ENCODE measurements around the gene DGKE. TPM values are rescaled to one million over a fixed set of nuclear protein-coding genes. Genes with fewer than 3 reads are reported as not detected.

DGKE gene
- total and polyA plus RNA-seq, 8 donors: 7.3 to 14.7 (median 12.9) TPM

- H3K9me3 ChIP-seq: no peaks in the 10 kb centered on the region
- peaks cover 0 to 43% of the 10 kb centered on the region in 2 donors for H3K4me1 ChIP-seq
- H3K36me3 ChIP-seq: peaks cover 0 to 6% of the 10 kb centered on the region in 2 donors
- intact Hi-C loops (cut with DNase I): no loop called here
- peaks cover 0 to 11% of the 10 kb centered on the region in 2 donors for H3K27me3 ChIP-seq
- TF ChIP-seq CTCF (IDR thresholded peaks at IDR 0.05): no peak
- no peak overlapping the region for H3K4me3 ChIP-seq
- H3K27ac ChIP-seq: no peak overlapping the region
- ATAC-seq: no peak
- DNase-seq: no peak
Measured at GRCh38 chr17:56838687-56839086, 4.7 kb downstream of the DGKE start.

GRCh38 chr17:56842577-56842976 lies 8.6 kb downstream of the DGKE start:
- DNase-seq (no peak), ATAC-seq (no peak)
- peaks cover 0 to 13% of the 10 kb centered on the region in 2 donors for H3K4me1 ChIP-seq
- peaks cover 0 to 6% of the 10 kb centered on the region in 2 donors for H3K36me3 ChIP-seq
- no peak overlapping the region for H3K4me3 ChIP-seq
- H3K9me3 ChIP-seq: no peaks in the 10 kb centered on the region
- TF ChIP-seq CTCF (IDR thresholded peaks at IDR 0.05): no peak
- intact Hi-C loops (cut with DNase I): no loop called here
- no peaks in the 10 kb centered on the region for H3K27me3 ChIP-seq
- H3K27ac ChIP-seq: no peak overlapping the region

GRCh38 chr17:56845934-56846333 lies 12.0 kb downstream of the DGKE start:
- H3K9me3 ChIP-seq: no peaks in the 10 kb centered on the region
- TF ChIP-seq CTCF (IDR thresholded peaks at IDR 0.05): no peak
- no peak for ATAC-seq
- intact Hi-C loops (cut with DNase I): no loop called here
- peaks cover 0 to 8% of the 10 kb centered on the region in 2 donors for H3K36me3 ChIP-seq
- no peak overlapping the region for H3K4me3 ChIP-seq
- peaks cover 0 to 10% of the 10 kb centered on the region in 2 donors for H3K4me1 ChIP-seq
- H3K27me3 ChIP-seq: no peaks in the 10 kb centered on the region
- no peak for DNase-seq
- H3K27ac ChIP-seq: no peak overlapping the region

- no peak for TF ChIP-seq CTCF (IDR thresholded peaks at IDR 0.05)
Measured at GRCh38 chr17:56847106-56847505, 13.2 kb downstream of the DGKE start.

GRCh38 chr17:56849131-56849530 lies 15.2 kb downstream of the DGKE start:
- H3K4me3 ChIP-seq: no peak overlapping the region
- H3K27ac ChIP-seq: no peak overlapping the region
- intact Hi-C loops (cut with DNase I): no loop called here
- ATAC-seq (no peak), DNase-seq (no peak)
- H3K36me3 ChIP-seq: peaks cover 0 to 8% of the 10 kb centered on the region in 2 donors
- H3K27me3 ChIP-seq: no peaks in the 10 kb centered on the region
- TF ChIP-seq CTCF (IDR thresholded peaks at IDR 0.05): no peak
- H3K4me1 ChIP-seq: no peaks in the 10 kb centered on the region
- no peaks in the 10 kb centered on the region for H3K9me3 ChIP-seq

More at GRCh38 chr17:56847106-56847505, 13.2 kb downstream of the DGKE start:
- Histone ChIP-seq H3K27ac (no peak overlapping the region), H3K36me3 (peaks cover 0 to 8% of the 10 kb centered on the region in 2 donors), H3K4me3 (no peak overlapping the region), H3K9me3 (no peaks in the 10 kb centered on the region), H3K27me3 (no peaks in the 10 kb centered on the region), H3K4me1 (peaks cover 0 to 6% of the 10 kb centered on the region in 2 donors)
- ATAC-seq: no peak
- DNase-seq: no peak
- intact Hi-C loops (cut with DNase I): no loop called here
